NB4 (cell line): ENCODE data around the gene MAP7D2.
"Not testable (repeated sequence)": the region's sequence is repeated elsewhere in the genome, so short reads cannot be mapped to it uniquely, and the experiment has no call there.

ENCODE experiments used
- CTCF ChIP-seq: IDR thresholded peaks from one replicate; pipeline ENCODE4 v1.5.1; 2012; ENCODE audit warnings: low read depth, low read length
- MAX ChIP-seq: IDR thresholded peaks from 2 replicates; pipeline ENCODE4 v1.6.1; 2011; ENCODE audit warnings: low read depth, low read length
- POLR2A ChIP-seq: IDR thresholded peaks from 2 replicates; pipeline ENCODE4 v1.6.1; 2011; ENCODE audit warnings: mild to moderate bottlenecking; ENCODE audit not compliant: insufficient read length; ENCODE audit errors: extremely low read depth

- not testable (repeated sequence) for TF ChIP-seq CTCF, POLR2A, MAX
Observed at GRCh38 chrX:20162516-20162915, 45.8 kb upstream of the MAP7D2 start.
